HG03097 (cell line): ENCODE results near the gene NSMCE4A.
"Not testable (repeated sequence)": the region's sequence is repeated elsewhere in the genome, so short reads cannot be mapped to it uniquely, and the experiment has no call there.

Experiments used
- ATAC-seq: cut with Tn5 transposase; IDR thresholded peaks from one replicate; pipeline ENCODE4 v1.9.1; 2021; ENCODE audit not compliant: unreplicated experiment, low FRiP score

Gene NSMCE4A

GRCh38 chr10:121974535-121975294, at the start of gene NSMCE4A:
TSS of gene NSMCE4A (minus strand) at chr10:121975217. CDS start at chr10:121975165, 52 bp downstream.
- ATAC-seq: peak; percentile 89

GRCh38 chr10:122023257-122023656, 48.2 kb upstream of the NSMCE4A start:
- ATAC-seq: not testable (repeated sequence)

- ATAC-seq: no peak
Measured at GRCh38 chr10:122022276-122022675, 47.3 kb upstream of the NSMCE4A start.

GRCh38 chr10:122021828-122022227, 46.8 kb upstream of the NSMCE4A start:
- no peak for ATAC-seq

GRCh38 chr10:122021379-122021778, 46.4 kb upstream of the NSMCE4A start:
- no peak for ATAC-seq

- ATAC-seq: no peak
Measured at GRCh38 chr10:122020226-122020625, 45.2 kb upstream of the NSMCE4A start.

GRCh38 chr10:122019414-122019975, 44.5 kb upstream of the NSMCE4A start:
- no peak for ATAC-seq

GRCh38 chr10:122018951-122019413, 44.0 kb upstream of the NSMCE4A start:
- no peak for ATAC-seq

GRCh38 chr10:122018491-122018890, 43.5 kb upstream of the NSMCE4A start:
- no peak for ATAC-seq

- ATAC-seq: not testable (repeated sequence)
Measured at GRCh38 chr10:122017926-122018325, 42.9 kb upstream of the NSMCE4A start.

GRCh38 chr10:122014652-122015248, 39.7 kb upstream of the NSMCE4A start:
- no peak for ATAC-seq

- no peak for ATAC-seq
Measured at GRCh38 chr10:122013311-122013780, 38.3 kb upstream of the NSMCE4A start.

GRCh38 chr10:122012731-122013130, 37.7 kb upstream of the NSMCE4A start:
- ATAC-seq: no peak

- ATAC-seq: no peak
Measured at GRCh38 chr10:122010405-122011050, 35.5 kb upstream of the NSMCE4A start.

GRCh38 chr10:122007415-122007814, 32.4 kb upstream of the NSMCE4A start:
- ATAC-seq: no peak

GRCh38 chr10:122001698-122002097, 26.7 kb upstream of the NSMCE4A start:
- ATAC-seq: no peak

GRCh38 chr10:121999301-121999700, 24.3 kb upstream of the NSMCE4A start:
- no peak for ATAC-seq

GRCh38 chr10:121998462-121998861, 23.4 kb upstream of the NSMCE4A start:
- ATAC-seq: no peak

- ATAC-seq: no peak
Measured at GRCh38 chr10:121994429-121994941, 19.5 kb upstream of the NSMCE4A start.

- not testable (repeated sequence) for ATAC-seq
Measured at GRCh38 chr10:121991727-121992126, 16.7 kb upstream of the NSMCE4A start.
